Right lobe of liver (tissue), 4 donors: ENCODE data around the gene MAD2L1.

Source experiments
- CTCF ChIP-seq, 4 donors: fragments of 200-600 bp in 3 of 4; fragments of 450-650 bp in 1 of 4; IDR thresholded peaks; one replicate each; pipeline versions ENCODE4 v1.5.1 to v1.8.0; 2016 to 2022; ENCODE audit warnings: antibody characterized with exemption in 4 of 4, mild to moderate bottlenecking in 2 of 4
- POLR2A ChIP-seq: fragments of 450-650 bp; IDR thresholded peaks from one replicate; pipeline ENCODE4 v1.6.1; 2017; ENCODE audit warnings: antibody characterized with exemption, mild to moderate bottlenecking
- donor health status: DM: no; HTN: no; CAD: no.
- donor health status: DM: no; HTN: no; CAD: no.
- donor health status: DM: no; HTN: yes; CAD: no.

GRCh38 chr4:120059036-120059435 is 7.6 kb downstream of the MAD2L1 start:
- no peak for TF ChIP-seq CTCF (IDR thresholded peaks at IDR 0.05)
- TF ChIP-seq POLR2A = no peak
